Progenitor cell of endocrine pancreas (in vitro differentiated cells): ENCODE results near the gene MYO5C. TPM values are rescaled to one million over a fixed set of nuclear protein-coding genes. Genes with fewer than 3 reads are reported as not detected.

ENCODE experiments used
- DNase-seq: peaks from one replicate; pipeline ENCODE4 v3.0.0; 2021; ENCODE audit warnings: low spot score; ENCODE audit not compliant: unreplicated experiment
- H3K27ac Mint-ChIP-seq: 2 replicates; pipeline ENCODE4 v1.8.0; 2021; ENCODE audit warnings: mild to moderate bottlenecking, moderate library complexity, mixed read lengths
- H3K27me3 Mint-ChIP-seq: 2 replicates; pipeline ENCODE4 v1.8.0; 2021; ENCODE audit warnings: mixed read lengths
- H3K36me3 Mint-ChIP-seq: 2 replicates; pipeline ENCODE4 v1.8.0; 2022; ENCODE audit warnings: mixed read lengths; ENCODE audit not compliant: insufficient read depth
- H3K4me1 Mint-ChIP-seq: 2 replicates; pipeline ENCODE4 v1.8.0; 2021; ENCODE audit warnings: low read depth, mixed read lengths
- H3K4me3 Mint-ChIP-seq: 2 replicates; pipeline ENCODE4 v1.8.0; 2021; ENCODE audit warnings: low read depth, mild to moderate bottlenecking, moderate library complexity, mixed read lengths
- H3K9me3 Mint-ChIP-seq: 2 replicates; pipeline ENCODE4 v1.8.0; 2021; ENCODE audit warnings: low read depth, mixed read lengths
- CTCF ChIP-seq: fragments of 200-600 bp; sonication (generic); IDR thresholded peaks from one replicate; pipeline ENCODE4 v1.5.0; 2021; ENCODE audit warnings: antibody characterized with exemption, mild to moderate bottlenecking; ENCODE audit not compliant: unreplicated experiment
- total RNA-seq: library from RNA; stranded (reverse); gene quantifications from 2 replicates; pipeline ENCODE4 v1.2.1, GENCODE V29; 2021

The MYO5C gene
- total RNA-seq, 1 donor from 2014 or later: 65.6 TPM

GRCh38 chr15:52181938-52182780 lies 113.4 kb downstream of the MYO5C start:
- Mint-ChIP-seq H3K27me3 (peaks cover 10% of the 10 kb centered on the region), H3K36me3 (no peaks in the 10 kb centered on the region), H3K4me1 (peaks cover 47% of the 10 kb centered on the region), H3K4me3 (no peak overlapping the region), H3K27ac (no peak overlapping the region), H3K9me3 (no peaks in the 10 kb centered on the region)
- DNase-seq: no peak
- no peak for TF ChIP-seq CTCF

- peaks cover 10% of the 10 kb centered on the region for H3K27me3 Mint-ChIP-seq
- no peaks in the 10 kb centered on the region for H3K36me3 Mint-ChIP-seq
- peak overlapping the region; percentile 95 for H3K27ac Mint-ChIP-seq
- peak overlapping the region; percentile 88 for H3K4me3 Mint-ChIP-seq
- no peaks in the 10 kb centered on the region for H3K9me3 Mint-ChIP-seq
- no peak for TF ChIP-seq CTCF
- peaks cover 38% of the 10 kb centered on the region for H3K4me1 Mint-ChIP-seq
- no peak for DNase-seq
These were observed 114.7 kb downstream of the MYO5C start for GRCh38 chr15:52180851-52181450.

DNA sequence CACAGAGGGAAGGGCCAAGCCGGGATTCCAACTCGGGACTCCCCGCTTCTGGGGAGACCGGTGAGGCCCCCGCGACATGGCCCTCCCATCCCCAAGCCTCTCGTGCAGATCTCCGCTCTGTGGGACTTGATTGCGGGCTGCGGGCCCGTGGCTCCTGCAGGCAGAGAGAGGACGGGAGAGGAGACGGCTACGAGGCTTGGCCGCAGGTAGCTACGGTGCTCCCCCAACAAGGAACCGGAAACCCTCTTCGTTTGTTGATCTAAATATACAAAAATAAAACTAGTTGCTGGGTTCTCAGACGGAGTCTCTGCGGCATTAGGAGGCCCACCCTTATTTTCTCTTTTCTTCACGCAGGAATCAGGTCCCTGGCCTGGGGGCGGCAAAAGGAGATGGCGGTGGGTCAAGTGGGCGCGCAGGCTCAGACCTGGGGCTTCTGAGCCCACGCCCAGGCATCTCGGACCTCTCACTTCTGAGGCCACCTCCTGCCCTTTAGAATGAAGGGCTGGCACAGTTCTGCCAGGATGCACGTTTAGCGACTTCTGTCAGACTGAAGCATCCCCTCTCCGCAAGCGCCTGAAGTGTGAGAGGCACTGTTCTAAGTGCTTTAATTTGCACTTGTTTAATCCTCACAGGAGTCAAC lies 115.3 kb downstream of the MYO5C start:
- no peak for DNase-seq
- Mint-ChIP-seq H3K4me3 (peak overlapping the region; percentile 88), H3K27ac (peak overlapping the region; percentile 95)

GRCh38 chr15:52179278-52180195 lies 116.1 kb downstream of the MYO5C start:
- peak; percentile 27 for TF ChIP-seq CTCF
- peaks cover 10% of the 10 kb centered on the region for H3K27me3 Mint-ChIP-seq
- H3K9me3 Mint-ChIP-seq: no peaks in the 10 kb centered on the region
- H3K4me1 Mint-ChIP-seq: peaks cover 27% of the 10 kb centered on the region
- H3K4me3 Mint-ChIP-seq: peak overlapping the region; percentile 88
- peak overlapping the region; percentile 98 for H3K27ac Mint-ChIP-seq
- H3K36me3 Mint-ChIP-seq: no peaks in the 10 kb centered on the region
- DNase-seq: peak; percentile 74

More for the DNA sequence above, 115.3 kb downstream of the MYO5C start:
- Mint-ChIP-seq H3K4me1 (peaks cover 35% of the 10 kb centered on the region), H3K36me3 (no peaks in the 10 kb centered on the region), H3K27me3 (peaks cover 10% of the 10 kb centered on the region), H3K9me3 (no peaks in the 10 kb centered on the region)
- TF ChIP-seq CTCF: no peak

DNA sequence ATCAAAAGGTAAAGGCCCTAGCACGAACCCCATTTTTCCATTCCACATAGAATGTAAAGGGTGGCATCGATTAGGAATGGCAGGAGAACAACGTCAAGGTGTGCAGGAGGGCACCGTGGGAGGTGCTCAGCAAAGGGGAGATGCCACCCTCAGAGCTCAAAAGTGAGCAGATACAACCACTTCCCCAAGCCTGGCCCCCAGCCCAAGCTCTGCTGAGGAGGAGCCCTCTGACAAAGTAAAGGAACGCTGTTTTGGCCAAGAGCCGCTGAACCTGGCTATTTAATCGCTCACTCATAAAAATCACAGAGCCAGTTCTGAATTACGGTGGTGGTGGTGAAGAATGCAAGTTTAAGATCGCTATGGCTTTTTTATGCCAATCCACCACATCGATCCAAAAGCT lies 116.8 kb downstream of the MYO5C start:
- TF ChIP-seq CTCF: no peak
- DNase-seq: no peak
- peaks cover 10% of the 10 kb centered on the region for H3K27me3 Mint-ChIP-seq
- peaks cover 20% of the 10 kb centered on the region for H3K4me1 Mint-ChIP-seq
- H3K9me3 Mint-ChIP-seq: no peaks in the 10 kb centered on the region
- H3K36me3 Mint-ChIP-seq: no peaks in the 10 kb centered on the region
- H3K27ac Mint-ChIP-seq: peak overlapping the region; percentile 97
- H3K4me3 Mint-ChIP-seq: peak overlapping the region; percentile 88
